GM18502 (cell line): ENCODE measurements around the gene SLC44A3.

Source experiments
- ATAC-seq: cut with Tn5 transposase; IDR thresholded peaks from one replicate; pipeline ENCODE4 v1.9.1; 2021; ENCODE audit warnings: mild to moderate bottlenecking; ENCODE audit not compliant: unreplicated experiment, poor library complexity

SLC44A3 gene

DNA sequence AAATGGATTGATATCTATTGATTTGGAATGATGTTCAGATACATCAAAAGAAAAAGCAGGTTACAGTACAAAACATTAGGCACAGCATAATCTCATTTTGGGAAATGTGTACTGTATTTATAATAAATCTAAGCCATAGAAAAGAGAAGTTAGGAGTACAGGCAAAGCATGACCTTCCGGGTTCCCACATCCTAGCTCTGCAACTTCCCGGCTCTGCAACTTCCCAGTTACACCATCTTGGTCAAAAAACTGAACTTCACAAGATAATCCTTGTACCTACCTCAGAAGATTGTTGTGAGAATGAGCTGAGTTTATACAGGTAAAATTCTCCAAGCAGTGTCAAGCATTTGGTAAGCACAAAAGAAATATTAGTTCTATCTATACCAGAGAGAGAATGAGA is 21.7 kb upstream of the SLC44A3 start:
- ATAC-seq: no peak

DNA sequence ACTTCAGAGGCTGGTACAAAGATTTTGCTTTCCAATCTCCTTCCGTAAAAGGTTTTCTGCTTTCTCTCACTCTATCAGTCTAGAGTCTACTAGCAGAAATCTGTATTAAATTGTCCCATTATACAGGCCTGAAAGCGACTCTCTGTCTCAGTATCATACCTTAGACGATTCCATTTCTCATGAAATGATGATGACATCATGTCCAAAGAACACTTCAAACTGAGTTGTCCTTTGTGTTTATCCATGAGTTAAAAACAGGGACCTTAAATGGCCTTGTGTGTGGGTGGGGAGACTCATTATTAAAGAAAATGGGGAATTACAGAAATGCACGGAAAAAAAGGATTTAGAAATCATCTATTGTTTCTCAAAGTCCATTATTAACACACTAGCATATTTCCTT is 21.0 kb upstream of the SLC44A3 start:
- ATAC-seq: no peak

DNA sequence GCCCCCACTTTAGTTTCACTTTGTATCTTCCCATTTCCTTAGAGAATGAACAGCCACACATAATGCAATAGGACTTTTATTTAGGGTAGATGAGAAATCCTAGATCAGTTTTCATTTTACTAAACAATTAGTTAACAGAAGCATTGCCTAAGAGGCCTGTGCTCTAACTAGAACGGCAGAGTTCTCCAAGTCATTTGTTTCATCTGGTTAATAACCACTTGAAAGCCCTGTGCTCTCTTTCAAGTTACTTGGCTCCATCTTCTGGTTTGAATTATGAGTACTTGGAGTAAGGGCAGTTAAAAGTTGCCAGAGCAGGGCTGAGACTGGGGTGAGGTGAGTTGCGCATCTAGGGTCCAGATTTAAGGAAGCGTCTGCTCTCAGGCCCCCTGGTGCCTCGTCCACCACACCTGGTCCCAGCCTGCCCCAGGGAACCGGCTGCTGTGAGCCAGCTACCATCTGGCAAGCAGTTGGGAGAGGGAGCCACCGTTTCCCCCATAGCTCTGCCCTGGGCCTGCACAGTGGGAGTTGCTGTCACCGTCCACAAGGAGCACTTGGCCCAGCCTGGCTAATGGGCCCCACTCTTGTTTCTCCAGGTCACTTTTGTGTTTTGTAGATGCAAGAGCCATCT is 18.1 kb upstream of the SLC44A3 start:
- ATAC-seq: peak; percentile 83

DNA sequence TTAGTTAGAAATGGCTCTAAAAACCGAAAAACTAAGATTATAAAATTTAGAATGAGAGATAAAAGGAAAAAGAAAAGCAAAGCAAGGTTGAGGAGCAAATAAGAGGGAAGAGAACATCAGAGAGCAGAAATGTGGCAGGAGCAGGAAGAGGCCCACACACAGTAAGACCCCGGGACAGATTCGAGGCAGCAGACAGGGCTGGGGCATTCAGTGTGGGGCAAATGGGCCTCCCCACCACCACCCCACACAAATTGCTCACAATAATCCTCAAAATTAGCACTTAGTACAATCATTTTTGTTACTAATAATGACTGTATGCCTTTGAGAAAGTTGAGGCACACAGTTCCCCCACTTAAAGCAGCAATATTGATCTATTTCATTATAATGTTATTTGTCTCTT is 17.1 kb upstream of the SLC44A3 start:
- ATAC-seq: no peak

GRCh38 chr1:94803517-94804441 is 16.4 kb upstream of the SLC44A3 start:
- no peak for ATAC-seq

DNA sequence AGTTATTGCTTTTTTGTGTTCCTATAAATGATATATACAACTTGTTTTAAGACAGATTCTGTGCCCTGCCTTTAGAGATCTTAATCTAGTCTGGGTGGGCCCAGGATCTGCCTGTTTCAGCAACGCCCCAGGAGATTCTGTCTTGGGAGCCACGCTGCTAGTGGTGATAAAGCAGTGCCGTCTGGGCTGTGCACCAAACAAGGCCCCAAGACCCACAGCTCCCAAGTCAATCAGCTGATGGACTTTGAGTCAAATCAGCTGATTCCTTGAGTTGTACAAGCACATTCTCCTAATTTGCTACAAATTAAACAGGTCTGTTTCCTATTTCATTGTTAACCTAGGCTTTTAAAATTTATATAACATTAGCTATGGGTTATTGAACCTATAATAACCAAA is 15.7 kb upstream of the SLC44A3 start:
- no peak for ATAC-seq

DNA sequence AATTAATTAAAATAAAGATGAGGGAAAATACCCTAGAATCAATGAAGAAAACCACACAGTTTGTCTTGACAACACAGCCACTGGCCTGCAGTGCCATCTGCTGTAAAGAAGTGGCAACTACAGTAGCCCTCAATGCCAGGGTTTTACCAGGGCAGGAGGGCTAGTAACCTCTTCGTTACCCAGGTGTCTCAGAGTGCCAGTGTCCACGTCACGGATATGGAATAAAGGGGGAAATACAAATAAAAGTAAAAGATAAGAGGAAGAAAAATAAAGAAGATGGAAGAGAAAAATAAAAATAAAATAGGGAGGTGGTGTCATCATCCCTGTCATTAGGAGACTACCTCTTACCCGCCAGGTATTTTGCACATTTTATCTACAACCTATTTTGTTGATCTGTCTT is 14.2 kb upstream of the SLC44A3 start:
- ATAC-seq: no peak

GRCh38 chr1:94806441-94806871 is 13.7 kb upstream of the SLC44A3 start:
- ATAC-seq: no peak

GRCh38 chr1:94807742-94808491 is 12.2 kb upstream of the SLC44A3 start:
- ATAC-seq: no peak

DNA sequence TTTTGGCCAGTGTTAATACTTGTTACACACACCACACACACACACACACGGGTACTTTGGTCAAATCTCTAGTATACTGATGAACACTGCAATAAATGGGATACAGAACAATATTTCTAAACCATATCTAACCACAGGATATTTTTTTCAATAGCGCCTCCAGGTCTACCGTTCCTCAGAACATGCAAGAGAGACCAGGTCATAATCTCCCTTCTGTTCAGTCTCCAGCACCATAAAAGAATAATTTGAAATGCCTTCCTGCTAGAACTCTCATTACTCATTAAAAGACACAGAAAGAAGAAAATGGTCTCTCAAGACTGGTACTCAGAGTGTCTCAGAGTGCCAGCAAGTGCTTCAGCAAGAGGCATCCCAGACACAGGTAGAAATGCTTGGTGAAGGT is 11.5 kb upstream of the SLC44A3 start:
- no peak for ATAC-seq

GRCh38 chr1:94812985-94813384 is 7.2 kb upstream of the SLC44A3 start:
- no peak for ATAC-seq

DNA sequence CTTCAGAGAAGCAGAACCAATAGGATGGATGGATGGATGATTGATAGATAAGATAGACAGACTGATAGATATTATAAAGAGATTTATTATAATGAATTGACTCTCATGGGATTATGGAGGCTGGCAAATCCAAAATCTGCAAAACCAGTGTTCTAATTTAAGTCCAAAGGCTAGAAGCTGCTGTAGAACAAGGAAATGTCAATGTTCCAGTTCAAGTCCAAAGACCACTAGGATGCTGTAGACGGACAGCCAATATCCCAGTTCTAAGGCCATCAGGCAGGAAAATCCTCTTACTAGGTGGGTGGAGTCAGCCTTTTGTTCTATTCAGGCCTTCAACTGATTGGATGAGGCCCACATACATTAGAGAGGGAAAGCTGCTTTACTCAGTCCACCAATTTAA is 4.1 kb upstream of the SLC44A3 start:
- no peak for ATAC-seq

GRCh38 chr1:94817712-94818111 is 2.4 kb upstream of the SLC44A3 start:
- ATAC-seq: no peak

- ATAC-seq: no peak
Measured at GRCh38 chr1:94819238-94819944, 766 bp upstream of the SLC44A3 start.

GRCh38 chr1:94820936-94821335 is 779 bp downstream of the SLC44A3 start:
- ATAC-seq: no peak

- ATAC-seq: no peak
Measured at GRCh38 chr1:94821636-94822305, 1.6 kb downstream of the SLC44A3 start.

- no peak for ATAC-seq
Measured at GRCh38 chr1:94823116-94823515, 3.0 kb downstream of the SLC44A3 start.

DNA sequence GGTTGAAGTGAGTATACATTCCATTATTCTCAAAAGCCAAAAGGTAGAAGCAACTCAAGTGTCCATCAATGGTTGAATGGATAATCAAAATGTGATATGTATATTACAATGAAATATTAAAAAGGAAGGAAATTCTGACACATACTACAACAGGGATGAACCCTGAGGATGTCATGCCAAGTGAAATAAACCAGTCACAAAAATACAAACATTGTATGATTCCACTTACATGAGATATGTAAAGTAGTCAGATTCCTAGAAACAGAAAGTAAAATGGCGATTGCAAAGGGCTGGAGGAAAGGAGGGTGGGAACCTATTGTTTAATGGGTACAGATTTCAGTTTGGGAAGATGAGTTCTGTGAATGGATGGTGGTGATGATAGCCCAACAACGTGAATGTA is 5.8 kb downstream of the SLC44A3 start:
- ATAC-seq: no peak

GRCh38 chr1:94827434-94827833 is 7.3 kb downstream of the SLC44A3 start:
- no peak for ATAC-seq

- no peak for ATAC-seq
Measured at GRCh38 chr1:94828251-94828650, 8.1 kb downstream of the SLC44A3 start.
